Measurements from ENCODE around the gene USF3.

DNA sequence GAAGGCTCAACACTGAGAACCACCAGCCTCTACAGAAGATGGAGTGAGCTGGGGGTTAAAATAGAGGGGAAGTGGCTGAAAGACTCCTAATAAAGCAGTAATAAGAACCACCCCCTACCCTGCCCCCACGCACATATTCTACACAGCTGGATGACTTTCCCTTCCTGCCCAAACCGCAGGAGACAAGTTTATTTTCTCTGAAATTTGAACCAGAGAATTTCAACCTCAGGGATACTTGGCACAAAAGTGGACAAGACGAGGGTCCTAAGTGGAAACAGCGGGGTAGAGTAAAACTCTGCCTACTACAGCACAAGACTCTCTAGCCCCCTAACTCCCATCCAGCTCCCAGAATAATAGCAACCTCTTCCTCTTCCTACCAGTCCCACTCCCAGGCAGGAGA, 28.4 kb downstream of the USF3 start:
- TF ChIP-seq EZH2phosphoT487 (IDR thresholded peaks at IDR 0.05; ENCODE audit: borderline replicate concordance) (no peak), CTCF (conservative IDR thresholded peaks at IDR 0.05; ENCODE audit: low read length) (no peak)
